Hepatocyte (in vitro differentiated cells): Measurements from ENCODE around the gene ZNF785. TPM values are rescaled to one million over a fixed set of nuclear protein-coding genes. Genes with fewer than 3 reads are reported as not detected.

Experiments
- DNase-seq: peaks from one replicate; pipeline ENCODE4 v3.0.0-alpha.2; 2016; ENCODE audit warnings: low spot score
- H2AFZ ChIP-seq: fragments of 200-600 bp; sonication (generic); 2 replicates; pipeline ENCODE4 v1.6.0; 2016; ENCODE audit warnings: antibody characterized with exemption, mild to moderate bottlenecking
- H3K27ac ChIP-seq: fragments of 200-600 bp; sonication (generic); 2 replicates; pipeline ENCODE4 v1.5.1; 2016; ENCODE audit warnings: mild to moderate bottlenecking
- H3K27me3 ChIP-seq: fragments of 200-600 bp; sonication (generic); 2 replicates; pipeline ENCODE4 v1.6.1; 2016
- H3K36me3 ChIP-seq: fragments of 200-600 bp; sonication (generic); replicated peaks from 2 replicates; pipeline ENCODE4 v1.5.1; 2016; ENCODE audit warnings: low read depth; ENCODE audit not compliant: insufficient read depth
- H3K4me1 ChIP-seq: fragments of 200-600 bp; sonication (generic); 2 replicates; pipeline ENCODE4 v1.5.1; 2016; ENCODE audit warnings: mild to moderate bottlenecking, moderate library complexity; ENCODE audit not compliant: insufficient read depth
- H3K4me2 ChIP-seq: fragments of 200-600 bp; sonication (generic); 2 replicates; pipeline ENCODE4 v1.6.0; 2016
- H3K4me3 ChIP-seq: fragments of 200-600 bp; sonication (generic); 2 replicates; pipeline ENCODE4 v1.5.1; 2016; ENCODE audit warnings: mild to moderate bottlenecking
- H3K79me2 ChIP-seq: fragments of 200-600 bp; sonication (generic); 2 replicates; pipeline ENCODE4 v1.6.0; 2017; ENCODE audit warnings: mild to moderate bottlenecking
- H3K9me2 ChIP-seq: fragments of 200-600 bp; sonication (generic); replicated peaks from 2 replicates; pipeline ENCODE4 v1.6.0; 2017; ENCODE audit warnings: mild to moderate bottlenecking; ENCODE audit not compliant: insufficient read depth
- H3K9me3 ChIP-seq: fragments of 200-600 bp; sonication (generic); 2 replicates; pipeline ENCODE4 v1.5.1; 2016; ENCODE audit warnings: low read depth, mild to moderate bottlenecking
- H4K20me1 ChIP-seq: fragments of 200-600 bp; sonication (generic); 2 replicates; pipeline ENCODE4 v1.6.0; 2016; ENCODE audit warnings: mild to moderate bottlenecking; ENCODE audit not compliant: insufficient read depth, poor library complexity, severe bottlenecking
- EZH2 ChIP-seq: fragments of 200-600 bp; sonication (generic); IDR thresholded peaks from 2 replicates; pipeline ENCODE4 v1.6.1; 2016; ENCODE audit warnings: antibody characterized with exemption, mild to moderate bottlenecking, borderline replicate concordance
- EZH2phosphoT487 ChIP-seq: fragments of 200-600 bp; sonication (generic); IDR thresholded peaks from one replicate; pipeline ENCODE4 v1.6.1; 2018; ENCODE audit warnings: antibody characterized with exemption, mild to moderate bottlenecking, low read depth, moderate library complexity; ENCODE audit not compliant: unreplicated experiment, severe bottlenecking
- WGBS: methylation state at CpG from one replicate; pipeline ENCODE4 v1.1.6; 2016; ENCODE audit warnings: low lambda C conversion rate; ENCODE audit errors: missing lambda C conversion rate; 5-methylcytosine and 5-hydroxymethylcytosine counted together
- polyA plus RNA-seq: library from polyadenylated mRNA; unstranded; fragments of >200 nt; fragmentation: Nextera tagmentation; extraction: Ambion mirVana; gene quantifications from 2 replicates; pipeline ENCODE4 v1.2.1, GENCODE V29; 2016
- total RNA-seq: library from RNA; depleted of rRNA; stranded (reverse); fragments of >200 nt; gene quantifications from 2 replicates; pipeline ENCODE4 v1.2.3, GENCODE V29; 2014
- TF ChIP-seq, protein P1 (sequence below): fragments of 200-600 bp; sonication (generic); IDR thresholded peaks from 2 replicates; pipeline ENCODE4 v1.5.1; 2016; ENCODE audit warnings: antibody characterized with exemption, mild to moderate bottlenecking; ENCODE audit not compliant: poor library complexity

The ZNF785 gene
- total and polyA plus RNA-seq, 2 experiments from 2014 or later = 10.0 to 11.7 TPM

GRCh38 chr16:30626236-30626635 is 40.7 kb upstream of the ZNF785 start:
- H2AFZ ChIP-seq = no peak overlapping the region
- WGBS = 95% methylated on average over 9 of the region's 9 CpGs
- no peaks in the 10 kb centered on the region for H3K79me2 ChIP-seq
- H3K9me3 ChIP-seq = no peaks in the 10 kb centered on the region
- H3K9me2 ChIP-seq = no peaks in the 10 kb centered on the region
- H4K20me1 ChIP-seq = no peaks in the 10 kb centered on the region
- TF ChIP-seq, protein P1, sequence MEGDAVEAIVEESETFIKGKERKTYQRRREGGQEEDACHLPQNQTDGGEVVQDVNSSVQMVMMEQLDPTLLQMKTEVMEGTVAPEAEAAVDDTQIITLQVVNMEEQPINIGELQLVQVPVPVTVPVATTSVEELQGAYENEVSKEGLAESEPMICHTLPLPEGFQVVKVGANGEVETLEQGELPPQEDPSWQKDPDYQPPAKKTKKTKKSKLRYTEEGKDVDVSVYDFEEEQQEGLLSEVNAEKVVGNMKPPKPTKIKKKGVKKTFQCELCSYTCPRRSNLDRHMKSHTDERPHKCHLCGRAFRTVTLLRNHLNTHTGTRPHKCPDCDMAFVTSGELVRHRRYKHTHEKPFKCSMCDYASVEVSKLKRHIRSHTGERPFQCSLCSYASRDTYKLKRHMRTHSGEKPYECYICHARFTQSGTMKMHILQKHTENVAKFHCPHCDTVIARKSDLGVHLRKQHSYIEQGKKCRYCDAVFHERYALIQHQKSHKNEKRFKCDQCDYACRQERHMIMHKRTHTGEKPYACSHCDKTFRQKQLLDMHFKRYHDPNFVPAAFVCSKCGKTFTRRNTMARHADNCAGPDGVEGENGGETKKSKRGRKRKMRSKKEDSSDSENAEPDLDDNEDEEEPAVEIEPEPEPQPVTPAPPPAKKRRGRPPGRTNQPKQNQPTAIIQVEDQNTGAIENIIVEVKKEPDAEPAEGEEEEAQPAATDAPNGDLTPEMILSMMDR = no peak
- no peak overlapping the region for H3K4me3 ChIP-seq
- no peak overlapping the region for H3K4me2 ChIP-seq
- no peaks in the 10 kb centered on the region for H3K4me1 ChIP-seq
- H3K27me3 ChIP-seq = no peaks in the 10 kb centered on the region
- no peak overlapping the region for H3K27ac ChIP-seq
- no peaks in the 10 kb centered on the region for H3K36me3 ChIP-seq
- no peak for DNase-seq

GRCh38 chr16:30623536-30624283 is 38.2 kb upstream of the ZNF785 start:
- H2AFZ ChIP-seq = no peak overlapping the region
- no peaks in the 10 kb centered on the region for H3K36me3 ChIP-seq
- TF ChIP-seq, protein P1 = no peak
- TF ChIP-seq EZH2 (no peak), EZH2phosphoT487 (no peak)

DNA sequence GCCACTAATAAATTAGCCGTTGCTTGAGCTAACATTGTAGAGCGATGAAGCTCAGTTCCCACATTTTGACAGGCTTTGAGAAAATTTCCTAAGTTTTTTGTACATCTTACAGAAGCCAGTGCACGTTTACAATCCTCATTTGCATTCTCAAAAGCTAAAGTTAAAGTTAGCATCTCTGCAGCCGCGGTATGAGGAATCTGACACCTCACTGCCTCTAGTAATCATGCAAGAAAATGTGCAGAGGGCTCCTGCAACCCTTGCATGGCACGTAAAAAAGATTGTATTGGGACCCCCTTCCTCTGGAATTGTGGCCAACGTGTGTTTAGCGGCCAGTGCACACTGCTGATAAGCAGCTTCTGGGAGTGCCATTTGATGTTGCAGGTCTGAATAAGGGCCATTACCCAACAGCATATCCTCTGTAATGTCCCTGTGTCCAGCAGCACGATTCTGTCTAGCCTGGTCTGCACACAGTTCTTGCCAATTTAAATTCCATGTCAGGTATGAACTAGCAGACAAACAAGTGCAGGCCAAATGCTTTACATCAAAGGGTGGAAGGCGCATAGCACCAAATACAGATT is 37.0 kb upstream of the ZNF785 start:
- 70% methylated on average over 10 of the region's 10 CpGs for WGBS
- no peak overlapping the region for H3K4me2 ChIP-seq
- H3K27me3 ChIP-seq = no peaks in the 10 kb centered on the region

More at GRCh38 chr16:30623536-30624283, 38.2 kb upstream of the ZNF785 start:
- Histone ChIP-seq H4K20me1 (no peaks in the 10 kb centered on the region), H3K4me1 (no peaks in the 10 kb centered on the region), H3K27me3 (no peaks in the 10 kb centered on the region), H3K9me2 (no peaks in the 10 kb centered on the region), H3K79me2 (no peaks in the 10 kb centered on the region), H3K4me2 (no peak overlapping the region), H3K4me3 (no peak overlapping the region), H3K27ac (no peak overlapping the region), H3K9me3 (no peaks in the 10 kb centered on the region)
- DNase-seq = no peak
- 86% methylated on average over 11 of the region's 11 CpGs for WGBS

DNA sequence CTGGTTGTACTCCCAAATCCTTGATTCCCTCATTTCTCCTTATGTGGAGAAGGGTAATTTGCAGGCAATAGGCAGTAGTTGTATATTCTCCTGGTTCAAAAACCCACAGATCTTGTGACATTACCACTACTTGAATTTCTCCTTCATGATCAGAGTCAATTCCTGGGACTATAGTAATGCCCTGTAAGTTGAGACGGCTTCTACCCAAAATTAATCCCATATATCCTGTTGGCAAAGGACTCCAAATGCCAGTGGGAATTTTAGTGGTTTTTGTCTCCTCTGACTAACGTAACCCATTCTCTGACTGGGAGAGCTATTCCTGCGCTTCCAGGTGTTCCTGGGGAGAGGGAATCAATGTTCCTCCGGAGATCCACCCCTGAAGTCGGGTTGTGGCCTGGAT is 36.3 kb upstream of the ZNF785 start:
- Histone ChIP-seq H3K79me2 (no peaks in the 10 kb centered on the region), H3K4me3 (no peak overlapping the region), H3K27ac (no peak overlapping the region), H4K20me1 (no peaks in the 10 kb centered on the region), H3K4me2 (no peak overlapping the region), H2AFZ (no peak overlapping the region), H3K36me3 (no peaks in the 10 kb centered on the region), H3K9me2 (no peaks in the 10 kb centered on the region), H3K4me1 (no peaks in the 10 kb centered on the region), H3K27me3 (no peaks in the 10 kb centered on the region), H3K9me3 (no peaks in the 10 kb centered on the region)
- no peak for DNase-seq
- TF ChIP-seq, protein P1 = no peak
- TF ChIP-seq EZH2phosphoT487 (no peak), EZH2 (no peak)
- 79% methylated on average over 5 of the region's 5 CpGs for WGBS

More for the DNA sequence above, 37.0 kb upstream of the ZNF785 start:
- Histone ChIP-seq H4K20me1 (no peaks in the 10 kb centered on the region), H3K36me3 (no peaks in the 10 kb centered on the region), H3K4me1 (no peaks in the 10 kb centered on the region), H2AFZ (no peak overlapping the region), H3K79me2 (no peaks in the 10 kb centered on the region), H3K4me3 (no peak overlapping the region), H3K9me2 (no peaks in the 10 kb centered on the region), H3K9me3 (no peaks in the 10 kb centered on the region), H3K27ac (no peak overlapping the region)
- DNase-seq = no peak
- TF ChIP-seq EZH2phosphoT487 = no peak
